Activated CD4-positive, alpha-beta memory T cell treated with anti-CD3 and anti-CD28 coated beads, Interleukin-2, amount 10 ng/mL, durations not matched to agents 7 days and 5 days (primary cell): ENCODE data around the gene NOP16. TPM values are rescaled to one million over a fixed set of nuclear protein-coding genes. Genes with fewer than 3 reads are reported as not detected.

ENCODE experiments used
- CTCF ChIA-PET: fragments of 350-600 bp; sonication (Branson Sonifier 250); formaldehyde crosslinking; loops from one replicate; lab custom pipeline; 2021; ENCODE audit warnings: antibody characterized with exemption, inconsistent platforms; lab: Charles Lee
- POLR2A ChIA-PET: fragments of 350-600 bp; sonication (Branson Sonifier 250); formaldehyde crosslinking; loops from one replicate; lab custom pipeline; 2021; ENCODE audit warnings: antibody characterized with exemption; lab: Charles Lee
- DNase-seq: peaks from one replicate; pipeline ENCODE4 v3.0.0-alpha.2; 2020
- H3K27ac Mint-ChIP-seq: one replicate; pipeline ENCODE4 v1.8.0; 2021; ENCODE audit warnings: mild to moderate bottlenecking, mixed read lengths
- H3K27me3 Mint-ChIP-seq: one replicate; pipeline ENCODE4 v1.8.0; 2021; ENCODE audit warnings: mixed read lengths
- H3K36me3 Mint-ChIP-seq: one replicate; pipeline ENCODE4 v1.8.0; 2021; ENCODE audit warnings: low read depth, mixed read lengths
- H3K4me1 Mint-ChIP-seq: one replicate; pipeline ENCODE4 v1.8.0; 2021; ENCODE audit warnings: mixed read lengths
- H3K4me3 Mint-ChIP-seq: one replicate; pipeline ENCODE4 v1.8.0; 2021; ENCODE audit warnings: mild to moderate bottlenecking, mixed read lengths
- H3K9me3 Mint-ChIP-seq: one replicate; pipeline ENCODE4 v1.8.0; 2021; ENCODE audit warnings: mixed read lengths
- total RNA-seq, 2 experiments: library from RNA; stranded (reverse); gene quantifications; one replicate each; pipeline ENCODE4 v1.2.3, GENCODE V29; 2021

NOP16 gene, protein sequence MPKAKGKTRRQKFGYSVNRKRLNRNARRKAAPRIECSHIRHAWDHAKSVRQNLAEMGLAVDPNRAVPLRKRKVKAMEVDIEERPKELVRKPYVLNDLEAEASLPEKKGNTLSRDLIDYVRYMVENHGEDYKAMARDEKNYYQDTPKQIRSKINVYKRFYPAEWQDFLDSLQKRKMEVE
- total RNA-seq: 10 to 100 TPM; 24.2 to 24.7 TPM

DNA sequence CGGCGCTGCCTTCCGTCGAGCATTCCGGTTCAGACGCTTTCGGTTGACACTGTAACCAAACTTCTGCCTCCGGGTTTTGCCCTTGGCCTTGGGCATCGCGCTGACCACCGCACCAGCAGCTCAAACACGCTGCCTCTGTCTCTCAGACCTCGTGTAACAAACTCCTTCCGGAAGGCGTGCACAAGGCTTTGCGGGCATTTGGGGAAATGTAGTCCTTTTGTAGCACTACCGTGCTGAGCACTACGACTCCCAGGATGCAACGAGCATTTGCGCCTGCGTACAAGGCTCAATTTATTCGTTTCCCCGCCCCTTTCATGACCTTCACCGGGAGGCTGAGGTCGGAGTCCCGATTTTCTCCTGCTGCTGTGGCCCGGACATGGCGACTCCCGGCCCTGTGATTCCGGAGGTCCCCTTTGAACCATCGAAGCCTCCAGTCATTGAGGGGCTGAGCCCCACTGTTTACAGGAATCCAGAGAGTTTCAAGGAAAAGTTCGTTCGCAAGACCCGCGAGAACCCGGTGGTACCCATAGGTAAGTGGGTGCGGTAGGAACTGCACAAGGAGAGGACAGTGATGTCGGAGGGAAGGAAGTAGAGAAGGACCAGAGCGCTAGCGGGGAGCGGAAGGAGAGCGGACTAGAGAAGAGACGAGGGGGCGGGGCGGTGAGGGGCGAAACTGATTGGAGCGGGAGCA is at the start of gene NOP16, which contains the start of gene HIGD2A:
TSS of gene NOP16 (minus strand) at position 155 of the 691 bp plus-strand sequence. CDS start at position 96, 59 bp downstream.
TSS of gene HIGD2A (plus strand) at position 308 of the 691 bp plus-strand sequence. CDS start at position 377, 69 bp downstream.
- H3K36me3 Mint-ChIP-seq: peaks cover 61% of the 10 kb centered on the region
- ChIA-PET POLR2A (interaction anchor here (0.6 to 6.9 kb wide), 10 partner anchors 11 to 154 kb away, joined by 3 to 62 read pairs (median 8); partner anchors contain the start of genes FAF2, KIAA1191 and RNF44), CTCF (interaction anchor here (0.6 to 1.8 kb wide), 5 partner anchors 27 to 272 kb away, joined by 3 to 8 read pairs (median 4); partner anchors contain the start of genes KIAA1191 and RNF44)
- H3K4me1 Mint-ChIP-seq: peaks cover 31% of the 10 kb centered on the region
- peak within 1 kb of the TSS; percentile 95 for H3K4me3 Mint-ChIP-seq
- no peaks in the 10 kb centered on the region for H3K27me3 Mint-ChIP-seq
- no peaks in the 10 kb centered on the region for H3K9me3 Mint-ChIP-seq
- peak; percentile 99 for DNase-seq
- H3K27ac Mint-ChIP-seq: peak within 1 kb of the TSS; percentile 99

DNA sequence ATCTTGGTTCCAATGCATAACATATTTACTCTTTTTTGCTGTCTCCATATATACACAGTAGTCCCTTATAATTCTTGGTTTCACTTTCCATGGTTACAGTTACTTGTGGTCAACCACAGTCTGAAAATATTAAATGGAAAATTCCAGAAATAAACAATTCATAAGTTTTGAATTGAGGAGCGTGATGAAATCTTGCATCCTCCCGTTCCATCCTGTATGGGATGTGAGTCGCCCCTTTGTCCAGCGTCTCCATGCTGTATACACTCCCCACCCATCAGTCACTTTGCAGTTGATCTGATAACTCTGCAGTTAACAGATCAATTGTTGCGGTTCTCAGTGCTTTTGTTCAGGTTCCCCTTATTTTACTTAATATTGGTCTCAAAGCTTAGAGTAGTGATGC is 48.3 kb upstream of the NOP16 start:
- peaks cover 13% of the 10 kb centered on the region for H3K4me1 Mint-ChIP-seq
- no peak for DNase-seq
- H3K4me3 Mint-ChIP-seq: peak overlapping the region; percentile 58
- H3K36me3 Mint-ChIP-seq: no peaks in the 10 kb centered on the region
- H3K27ac Mint-ChIP-seq: peak overlapping the region; percentile 53
- ChIA-PET POLR2A (interaction anchor here (0.6 to 1.7 kb wide), 4 partner anchors 11 to 1767 kb away, joined by 3 to 9 read pairs (median 4); partner anchors contain the start of genes FAF2, HNRNPAB and KIAA1191), CTCF (interaction anchor here (0.7 to 3.0 kb wide), 4 partner anchors 11 to 704 kb away, joined by 3 to 16 read pairs (median 4); partner anchors contain the start of gene FAF2)
- H3K9me3 Mint-ChIP-seq: peaks cover 3% of the 10 kb centered on the region
- H3K27me3 Mint-ChIP-seq: peaks cover 15% of the 10 kb centered on the region

DNA sequence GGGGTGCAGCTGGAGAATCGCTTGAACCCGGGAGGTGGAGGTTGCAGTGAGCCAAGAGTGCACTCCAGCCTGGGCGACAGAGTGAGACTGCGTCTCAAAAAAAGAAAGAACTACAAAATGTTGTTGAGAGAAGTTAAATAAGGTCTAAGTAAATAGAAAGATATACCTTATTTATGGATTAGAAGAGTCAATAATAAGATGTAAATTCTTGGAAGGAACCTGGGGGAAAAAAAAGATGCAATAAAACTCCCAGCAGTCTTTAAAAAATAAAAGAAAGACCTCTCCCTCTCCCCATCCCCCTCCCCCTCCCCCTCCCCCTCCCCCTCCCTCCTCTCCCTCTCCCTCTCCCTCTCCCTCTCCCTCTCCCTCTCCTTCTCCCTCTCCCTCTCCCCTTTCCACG is 44.3 kb upstream of the NOP16 start:
- peaks cover 18% of the 10 kb centered on the region for H3K4me1 Mint-ChIP-seq
- POLR2A ChIA-PET: interaction anchor here (1.5 kb wide), 1 partner anchor 16 kb away, joined by 3 read pairs; no protein-coding TSS in a partner anchor
- peaks cover 3% of the 10 kb centered on the region for H3K9me3 Mint-ChIP-seq
- peaks cover 12% of the 10 kb centered on the region for H3K27me3 Mint-ChIP-seq
- DNase-seq: no peak
- CTCF ChIA-PET: no interaction called here
- no peak overlapping the region for H3K4me3 Mint-ChIP-seq
- no peaks in the 10 kb centered on the region for H3K36me3 Mint-ChIP-seq
- no peak overlapping the region for H3K27ac Mint-ChIP-seq

DNA sequence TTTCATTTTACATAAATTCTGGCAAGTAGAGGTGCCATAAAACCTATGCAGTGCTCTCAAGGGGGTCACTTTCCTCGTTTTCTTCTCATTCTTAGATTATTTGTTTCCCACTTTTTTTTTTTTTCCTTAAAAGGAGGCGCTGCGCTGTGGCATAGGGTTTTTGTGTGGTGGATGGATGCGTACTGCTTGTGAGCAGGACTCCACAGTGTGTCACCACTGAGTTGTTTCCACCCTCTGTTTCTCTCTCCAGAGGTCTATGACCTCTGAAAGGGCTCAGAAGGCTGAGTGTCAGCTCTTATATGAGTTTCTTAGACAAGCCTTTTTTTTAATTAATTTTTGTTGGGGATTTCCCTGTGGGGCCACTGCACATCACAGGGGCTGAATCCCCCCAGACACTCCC is 41.6 kb upstream of the NOP16 start:
- ChIA-PET CTCF (interaction anchor here (0.7 to 2.6 kb wide), 3 partner anchors 14 to 20 kb away, joined by 3 to 12 read pairs (median 3); partner anchors contain the start of genes CLTB and FAF2), POLR2A (interaction anchor here (0.6 to 2.0 kb wide), 2 partner anchors 18 to 59 kb away, joined by 3 to 7 read pairs; partner anchors contain the start of gene FAF2)
- DNase-seq: no peak
- H3K4me3 Mint-ChIP-seq: no peak overlapping the region
- peaks cover 5% of the 10 kb centered on the region for H3K36me3 Mint-ChIP-seq
- H3K27me3 Mint-ChIP-seq: peaks cover 14% of the 10 kb centered on the region
- H3K27ac Mint-ChIP-seq: no peak overlapping the region
- H3K4me1 Mint-ChIP-seq: peaks cover 5% of the 10 kb centered on the region
- peaks cover 8% of the 10 kb centered on the region for H3K9me3 Mint-ChIP-seq

DNA sequence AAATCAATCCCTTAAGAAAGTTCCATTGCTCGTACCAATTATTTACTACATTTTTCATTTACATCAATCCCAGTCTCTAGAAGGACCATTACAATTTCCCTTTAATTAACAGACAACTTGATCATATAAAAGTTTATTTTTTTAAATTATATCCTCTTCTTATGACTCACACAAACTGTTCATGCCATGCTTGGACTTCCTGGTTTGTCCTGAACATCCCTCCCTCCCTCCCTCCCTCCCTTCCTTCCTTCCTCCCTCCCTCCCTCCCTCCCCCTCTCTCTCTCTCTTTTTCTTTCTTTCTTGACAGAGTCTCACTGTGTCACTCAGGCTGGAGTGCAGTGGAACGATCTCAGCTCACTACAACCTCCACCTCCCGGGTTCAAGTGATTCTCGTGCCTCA is 39.6 kb upstream of the NOP16 start:
- POLR2A ChIA-PET: interaction anchor here (1.3 kb wide), 1 partner anchor 20 kb away, joined by 4 read pairs; no protein-coding TSS in a partner anchor
- H3K27ac Mint-ChIP-seq: no peak overlapping the region
- H3K36me3 Mint-ChIP-seq: peaks cover 5% of the 10 kb centered on the region
- H3K9me3 Mint-ChIP-seq: peaks cover 8% of the 10 kb centered on the region
- peaks cover 17% of the 10 kb centered on the region for H3K27me3 Mint-ChIP-seq
- no peak for DNase-seq
- peaks cover 5% of the 10 kb centered on the region for H3K4me1 Mint-ChIP-seq
- CTCF ChIA-PET: no interaction called here
- H3K4me3 Mint-ChIP-seq: no peak overlapping the region

DNA sequence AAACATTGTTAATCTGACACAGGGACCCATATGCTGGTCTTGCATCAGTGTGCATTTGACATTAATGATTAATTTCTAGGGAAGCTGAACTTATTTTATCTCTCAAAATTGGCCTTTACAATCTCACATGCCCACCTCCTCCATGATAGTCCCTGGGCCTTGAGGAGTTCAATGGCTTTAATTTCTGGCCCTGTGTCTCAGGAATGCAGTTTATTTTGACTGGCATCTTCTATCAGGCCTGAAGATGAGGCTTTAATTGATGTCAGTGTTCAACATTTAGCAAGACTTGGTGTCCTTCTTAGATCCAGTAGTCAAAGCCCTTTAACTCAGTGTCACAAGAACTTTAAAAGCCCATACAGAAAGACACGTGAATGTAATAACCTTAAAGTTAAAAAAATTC is 38.5 kb upstream of the NOP16 start:
- ChIA-PET CTCF (no interaction called here), POLR2A (no interaction called here)
- DNase-seq: no peak
- Mint-ChIP-seq H3K27me3 (peaks cover 20% of the 10 kb centered on the region), H3K9me3 (peaks cover 6% of the 10 kb centered on the region), H3K4me3 (no peak overlapping the region), H3K27ac (no peak overlapping the region), H3K36me3 (peaks cover 5% of the 10 kb centered on the region), H3K4me1 (peaks cover 5% of the 10 kb centered on the region)

DNA sequence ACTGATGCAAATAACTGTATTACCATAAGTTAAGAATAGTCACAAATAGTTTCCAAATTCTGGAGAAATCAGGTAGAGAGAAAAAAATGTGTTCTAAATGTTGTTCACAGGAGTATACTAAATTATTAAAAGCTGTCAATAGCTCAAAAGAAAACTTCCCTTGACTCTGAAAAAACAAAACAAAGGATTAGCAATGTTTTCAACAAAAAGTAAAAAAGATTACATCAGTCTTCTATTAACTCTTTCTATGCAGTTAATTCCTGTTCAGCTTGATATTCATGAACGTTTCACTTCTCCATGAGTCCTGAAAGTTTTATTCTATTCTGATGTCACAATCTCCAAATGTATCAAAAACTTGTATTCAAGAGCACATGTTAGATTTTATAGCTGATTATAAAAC is 37.4 kb upstream of the NOP16 start:
- peaks cover 5% of the 10 kb centered on the region for H3K36me3 Mint-ChIP-seq
- ChIA-PET CTCF (no interaction called here), POLR2A (interaction anchor here (0.9 to 1.3 kb wide), 2 partner anchors 22 to 110 kb away, joined by 3 read pairs; partner anchors contain the start of gene FAF2)
- H3K27me3 Mint-ChIP-seq: peaks cover 27% of the 10 kb centered on the region
- H3K4me1 Mint-ChIP-seq: peaks cover 5% of the 10 kb centered on the region
- H3K4me3 Mint-ChIP-seq: no peak overlapping the region
- no peak overlapping the region for H3K27ac Mint-ChIP-seq
- DNase-seq: no peak
- peaks cover 6% of the 10 kb centered on the region for H3K9me3 Mint-ChIP-seq

DNA sequence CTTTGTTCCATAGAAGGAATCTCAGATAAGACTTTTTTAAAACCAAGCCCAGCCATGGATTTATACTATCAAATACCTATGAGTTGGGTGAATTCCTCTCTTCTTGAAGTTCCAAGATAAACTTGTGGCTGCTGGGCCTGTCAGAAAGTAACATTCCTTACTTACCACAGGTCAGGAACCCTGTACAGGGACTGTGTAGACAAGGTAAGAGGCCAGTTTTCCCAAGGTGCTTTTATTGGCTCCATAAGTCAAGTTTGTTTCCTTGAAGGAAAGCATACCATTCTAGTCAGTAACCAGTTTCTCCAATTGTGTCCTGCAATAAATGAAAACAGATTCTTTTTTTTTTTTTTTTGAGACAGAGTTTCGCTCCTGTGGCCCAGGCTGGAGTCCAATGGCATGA is 36.7 kb upstream of the NOP16 start:
- Mint-ChIP-seq H3K9me3 (peaks cover 6% of the 10 kb centered on the region), H3K27me3 (peaks cover 33% of the 10 kb centered on the region), H3K4me3 (no peak overlapping the region), H3K36me3 (peaks cover 5% of the 10 kb centered on the region), H3K27ac (no peak overlapping the region), H3K4me1 (no peaks in the 10 kb centered on the region)
- CTCF ChIA-PET: no interaction called here
- POLR2A ChIA-PET: no interaction called here
- no peak for DNase-seq

DNA sequence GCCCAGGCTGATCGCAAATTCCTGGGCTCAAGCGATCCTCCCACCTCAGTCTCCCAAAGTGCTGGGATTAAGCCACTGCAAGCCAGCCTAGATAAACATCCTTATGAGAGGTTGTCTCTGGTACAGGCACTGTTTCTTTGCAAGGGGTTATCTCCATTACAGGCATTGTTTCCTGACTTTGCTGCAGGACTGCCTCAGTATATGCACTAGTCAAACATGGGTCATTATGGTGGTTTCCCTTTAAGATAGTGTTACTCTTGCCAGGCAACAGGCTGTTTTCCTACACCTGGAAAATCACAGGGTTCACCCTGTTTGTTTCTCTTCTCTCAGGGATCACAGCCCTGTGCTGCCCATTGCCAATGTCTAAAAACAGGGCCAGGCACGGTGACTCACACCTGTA is 35.8 kb upstream of the NOP16 start:
- Mint-ChIP-seq H3K27ac (no peak overlapping the region), H3K27me3 (peaks cover 31% of the 10 kb centered on the region), H3K4me1 (no peaks in the 10 kb centered on the region), H3K9me3 (peaks cover 6% of the 10 kb centered on the region), H3K36me3 (peaks cover 5% of the 10 kb centered on the region), H3K4me3 (no peak overlapping the region)
- ChIA-PET CTCF (interaction anchor here (0.6 kb wide), 1 partner anchor 37 kb away, joined by 3 read pairs; no protein-coding TSS in a partner anchor), POLR2A (interaction anchor here (1.2 kb wide), 1 partner anchor 113 kb away, joined by 3 read pairs; the partner anchor contains the start of gene RNF44)
- DNase-seq: no peak

DNA sequence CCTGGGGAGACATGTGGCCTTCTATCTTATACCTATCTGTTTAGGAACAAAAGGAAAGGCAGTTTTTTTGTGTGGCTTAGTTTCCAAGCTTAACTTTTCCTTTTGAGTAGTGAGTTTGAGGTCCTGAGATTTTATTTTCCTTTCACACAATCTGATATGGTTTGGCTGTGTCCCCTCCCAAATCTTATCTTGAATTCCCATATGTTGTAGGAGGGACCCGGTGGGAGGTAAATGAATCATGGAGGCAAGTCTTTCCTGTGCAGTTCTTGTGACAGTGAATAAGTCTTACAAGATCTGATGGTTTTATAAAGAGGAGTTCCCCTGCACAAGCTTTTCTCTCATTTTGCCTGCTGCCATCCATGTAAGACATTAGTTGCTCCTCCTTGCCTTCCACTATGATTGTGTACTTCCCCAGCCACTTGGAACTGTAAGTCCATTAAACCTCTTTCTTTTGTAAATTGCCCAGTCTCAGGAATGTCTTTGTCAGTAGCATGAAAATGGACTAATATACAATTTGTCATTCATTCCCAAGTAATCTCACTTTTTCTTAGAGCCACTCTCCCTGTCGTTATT is 32.7 kb upstream of the NOP16 start:
- ChIA-PET POLR2A (no interaction called here), CTCF (interaction anchor here (0.6 to 1.4 kb wide), 2 partner anchors 16 to 27 kb away, joined by 3 read pairs; partner anchors contain the start of gene FAF2)
- peaks cover 29% of the 10 kb centered on the region for H3K27me3 Mint-ChIP-seq
- DNase-seq: no peak
- H3K4me3 Mint-ChIP-seq: no peak overlapping the region
- H3K9me3 Mint-ChIP-seq: peaks cover 6% of the 10 kb centered on the region
- H3K4me1 Mint-ChIP-seq: peaks cover 8% of the 10 kb centered on the region
- no peak overlapping the region for H3K27ac Mint-ChIP-seq
- peaks cover 5% of the 10 kb centered on the region for H3K36me3 Mint-ChIP-seq

DNA sequence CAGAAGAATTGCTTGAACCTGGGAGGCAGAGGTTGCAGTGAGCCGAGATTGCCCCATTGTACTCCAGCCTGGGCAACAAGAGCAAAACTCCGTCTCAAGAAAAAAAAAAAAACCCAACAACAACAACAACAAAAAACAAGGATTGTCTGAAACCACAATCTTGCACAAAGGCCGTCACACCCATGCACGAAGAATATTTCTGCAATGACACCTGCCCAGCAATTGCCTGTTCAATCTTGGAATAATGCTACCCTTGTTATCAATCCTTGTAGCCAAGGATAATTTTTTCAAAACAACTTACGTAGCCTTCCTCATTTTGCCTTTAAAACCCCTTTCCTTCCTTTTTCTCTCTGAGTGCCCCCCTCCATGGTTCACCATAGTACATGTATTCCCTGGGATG is 31.7 kb upstream of the NOP16 start:
- POLR2A ChIA-PET: no interaction called here

DNA sequence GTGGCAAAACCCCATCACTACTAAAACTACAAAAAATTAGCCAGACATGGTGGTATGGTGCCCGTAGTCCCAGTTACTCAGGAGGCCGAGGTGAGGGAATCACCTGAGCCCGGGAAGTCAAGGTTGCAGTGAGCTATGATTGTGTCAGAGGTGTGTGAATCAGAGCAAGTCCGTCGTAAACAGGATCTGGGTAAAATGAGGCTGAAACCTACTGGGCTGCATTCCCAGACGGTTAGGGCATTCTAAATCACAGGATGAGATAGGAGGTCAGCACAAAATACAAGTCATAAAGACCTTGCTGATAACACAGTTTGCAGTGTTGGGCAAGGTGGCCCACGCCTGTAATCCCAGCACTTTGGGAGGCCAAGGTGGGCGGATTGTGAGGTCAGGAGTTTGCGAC is 29.9 kb upstream of the NOP16 start:
- Mint-ChIP-seq H3K4me1 (peaks cover 28% of the 10 kb centered on the region), H3K27me3 (peaks cover 24% of the 10 kb centered on the region), H3K9me3 (no peaks in the 10 kb centered on the region), H3K4me3 (no peak overlapping the region), H3K36me3 (no peaks in the 10 kb centered on the region), H3K27ac (no peak overlapping the region)
- no peak for DNase-seq
- ChIA-PET POLR2A (interaction anchor here (3.1 kb wide), 1 partner anchor 30 kb away, joined by 18 read pairs; the partner anchor contains the start of gene FAF2), CTCF (interaction anchor here (0.9 to 3.6 kb wide), 6 partner anchors 28 to 239 kb away, joined by 3 to 22 read pairs (median 4); partner anchors contain the start of gene FAF2)

More for the DNA sequence above, 31.7 kb upstream of the NOP16 start:
- CTCF ChIA-PET: interaction anchor here (1.4 kb wide), 1 partner anchor 28 kb away, joined by 3 read pairs; the partner anchor contains the start of gene FAF2
- Mint-ChIP-seq H3K4me1 (peaks cover 14% of the 10 kb centered on the region), H3K36me3 (no peaks in the 10 kb centered on the region), H3K27me3 (peaks cover 25% of the 10 kb centered on the region), H3K27ac (no peak overlapping the region), H3K9me3 (no peaks in the 10 kb centered on the region), H3K4me3 (no peak overlapping the region)
- no peak for DNase-seq
